A172 (cell line): ENCODE data around the gene MYO16. TPM values are rescaled to one million over a fixed set of nuclear protein-coding genes. Genes with fewer than 3 reads are reported as not detected.
A peak's percentile ranks its signal among the peaks of the same experiment; 100 is the strongest.
"Not testable (repeated sequence)": the region's sequence is repeated elsewhere in the genome, so short reads cannot be mapped to it uniquely, and the experiment has no call there.

Experiments
- DNase-seq: peaks from one replicate; pipeline ENCODE4 v3.0.0-alpha.2; 2015; ENCODE audit warnings: low spot score
- total RNA-seq: library from RNA; depleted of rRNA; stranded (reverse); fragments of >200 nt; shearing (Covaris generic); gene quantifications from 2 replicates; pipeline ENCODE4 v1.2.3, GENCODE V29; 2014

Gene MYO16
- total RNA-seq, 1 experiment from 2014 or later, result not detected

- no peak for DNase-seq
Observed at GRCh38 chr13:108889324-108889984, 260.0 kb downstream of the MYO16 start.

- DNase-seq, result peak; percentile 65
Observed at GRCh38 chr13:108895220-108895704, 265.9 kb downstream of the MYO16 start.

DNA sequence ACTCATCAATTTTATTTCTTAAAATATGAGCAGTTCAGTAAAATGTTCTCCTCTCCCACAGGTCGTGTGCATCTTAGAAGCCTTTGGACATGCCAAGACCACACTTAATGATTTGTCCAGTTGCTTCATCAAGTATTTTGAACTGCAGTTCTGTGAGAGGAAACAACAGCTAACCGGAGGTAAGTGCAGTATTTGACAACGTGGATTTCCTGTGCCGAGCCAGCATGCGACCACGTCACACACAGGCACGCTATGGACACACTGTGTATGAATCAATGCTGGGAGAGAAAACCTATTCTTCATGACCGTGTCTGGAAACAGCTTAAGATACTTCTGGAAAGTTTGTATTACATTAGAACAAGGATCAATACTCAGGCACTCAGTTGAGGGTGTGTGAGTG lies 268.5 kb downstream of the MYO16 start:
- no peak for DNase-seq

DNA sequence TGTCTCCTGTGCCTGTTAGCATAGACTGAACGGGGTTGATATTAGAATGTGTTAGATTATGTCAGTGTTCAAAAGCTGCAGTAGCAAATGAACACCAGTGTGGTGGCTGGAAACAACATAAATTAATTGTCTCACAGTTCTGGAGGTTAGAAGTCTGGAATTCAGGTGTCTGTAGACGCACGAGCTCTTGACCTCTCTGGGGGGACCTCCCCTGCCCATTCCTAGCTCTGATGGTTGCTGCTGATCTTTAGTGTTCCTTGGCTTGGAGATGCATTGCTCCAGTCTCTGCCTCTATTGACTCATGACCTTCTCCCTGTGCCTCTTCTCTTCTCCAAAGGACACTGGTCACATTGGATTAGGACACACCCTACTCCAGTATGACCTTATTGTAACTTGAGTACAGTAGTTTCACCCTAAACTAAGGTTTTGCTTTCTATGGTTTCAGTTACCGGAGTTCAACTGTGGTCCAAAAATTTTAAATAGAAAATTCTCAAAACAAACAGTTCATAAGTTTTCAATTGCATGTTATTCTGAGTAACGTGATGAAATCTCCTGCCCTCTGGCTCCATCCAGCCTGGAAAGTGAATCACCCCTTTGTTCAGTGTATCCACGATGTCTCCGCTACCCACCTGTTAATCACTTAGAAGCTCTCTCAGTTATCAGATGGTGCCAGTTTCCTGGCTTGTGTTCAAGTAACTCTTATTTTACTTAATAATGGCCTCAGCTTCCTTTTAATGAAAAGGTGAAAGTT lies 273.2 kb downstream of the MYO16 start:
- DNase-seq, result no peak

DNA sequence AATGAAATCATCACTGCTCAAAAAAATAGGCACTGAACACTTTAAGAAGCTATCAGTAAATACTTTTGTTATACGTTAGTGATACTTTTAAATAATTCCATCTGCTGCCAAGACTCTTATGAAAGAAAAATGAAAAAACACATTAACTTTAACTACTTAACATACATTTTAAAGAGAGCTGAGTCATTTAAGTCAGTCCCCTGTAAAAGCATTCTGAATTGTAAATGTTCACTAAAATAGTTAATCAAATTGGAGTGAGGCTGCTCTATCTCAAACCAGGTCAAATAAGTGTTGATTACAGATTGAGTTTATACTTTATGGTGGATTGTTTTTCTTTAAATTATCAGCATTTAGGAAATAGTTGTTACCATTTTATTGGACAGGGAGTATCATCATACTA lies 274.2 kb downstream of the MYO16 start:
- DNase-seq, result no peak

DNA sequence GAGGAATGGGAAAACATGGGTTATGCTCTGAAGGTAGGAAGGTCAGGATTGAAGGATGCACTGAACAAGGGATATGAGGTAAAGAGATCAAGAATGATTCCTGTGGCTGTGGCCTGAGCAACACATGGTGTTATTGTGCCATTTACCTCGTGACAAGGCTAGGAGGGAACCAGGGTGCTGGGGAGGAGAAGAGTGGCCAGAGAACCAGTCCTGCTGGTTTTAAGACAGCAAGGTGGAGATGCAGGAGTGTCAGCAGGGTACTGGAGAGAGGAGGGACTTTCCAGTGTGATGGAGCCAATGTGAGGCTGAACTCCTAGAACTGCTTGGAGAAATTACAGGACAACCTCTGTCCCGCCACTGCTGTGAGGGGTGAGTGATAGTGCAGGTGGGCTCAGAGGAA lies 282.4 kb downstream of the MYO16 start:
- DNase-seq, result no peak

- DNase-seq, result not testable (repeated sequence)
Observed at GRCh38 chr13:108913731-108914130, 284.3 kb downstream of the MYO16 start.

DNA sequence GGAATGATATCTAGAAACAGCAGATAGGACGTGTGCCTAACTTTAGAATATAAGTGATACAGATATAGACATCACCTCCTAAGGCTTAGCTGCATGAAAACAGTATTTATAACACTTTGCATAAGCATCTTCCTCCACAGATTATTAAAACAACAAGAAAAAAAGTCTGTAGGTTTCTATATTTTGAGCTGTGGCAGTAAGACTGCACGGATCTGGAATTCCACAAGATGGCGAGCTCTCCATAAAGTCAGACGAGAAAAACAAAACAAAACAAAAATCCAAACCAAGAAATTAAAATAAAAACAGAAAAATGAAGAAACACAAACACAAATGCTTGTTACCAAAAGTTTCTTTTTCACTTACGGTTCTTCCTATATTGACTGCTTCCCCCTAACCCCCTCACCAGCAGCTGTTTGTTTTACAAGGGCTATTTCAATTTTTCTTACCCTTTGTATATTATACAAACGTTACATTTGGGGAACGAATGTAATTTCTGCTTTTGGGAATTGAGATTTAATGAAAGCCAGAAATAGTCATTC lies 285.8 kb downstream of the MYO16 start:
- DNase-seq, result peak; percentile 40

GRCh38 chr13:108915634-108916512 lies 286.5 kb downstream of the MYO16 start:
- DNase-seq, result peak; percentile 91

- DNase-seq, result peak; percentile 64
Observed at GRCh38 chr13:108917581-108917980, 288.2 kb downstream of the MYO16 start.

DNA sequence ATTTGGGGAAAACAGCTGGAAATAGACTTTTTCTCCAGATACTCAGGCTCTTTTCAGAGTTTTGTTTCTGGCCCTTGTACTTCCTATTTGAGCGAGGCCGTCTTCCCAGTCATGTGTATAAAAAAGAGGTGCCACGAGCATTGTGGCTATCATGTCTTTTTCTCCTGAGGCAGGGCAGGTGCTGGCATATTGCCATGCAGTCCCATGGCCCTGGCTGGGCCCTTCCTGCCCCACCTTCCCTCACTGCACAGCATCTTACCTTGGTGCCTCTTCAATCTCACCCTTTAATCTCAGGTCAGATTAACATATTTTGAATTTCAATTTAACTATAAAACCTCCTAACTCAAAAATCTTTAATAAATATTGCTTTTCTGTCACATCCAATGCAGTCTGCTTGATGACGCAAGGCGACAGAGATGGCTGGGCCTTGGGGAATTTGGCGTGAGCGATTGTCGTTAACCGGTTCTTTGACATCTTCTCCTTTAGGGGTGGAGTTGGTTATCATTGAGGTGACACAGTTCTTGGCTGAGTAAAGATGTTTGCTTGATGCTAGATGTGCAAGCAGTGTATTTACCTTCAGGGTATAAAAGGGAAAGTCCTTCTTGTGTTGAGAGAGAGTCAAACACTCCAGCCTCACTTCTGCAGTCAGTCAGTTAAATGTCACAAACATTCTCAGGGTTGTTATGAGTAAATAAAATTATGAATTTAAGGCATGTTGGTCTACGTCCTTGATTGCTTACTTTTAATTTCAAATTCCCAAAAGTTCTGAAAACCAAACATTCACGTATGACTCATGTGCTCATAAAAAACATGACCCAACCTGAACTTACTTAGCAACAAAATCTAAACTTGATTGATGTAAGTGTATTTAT lies 289.9 kb downstream of the MYO16 start:
- DNase-seq, result peak; percentile 41

DNA sequence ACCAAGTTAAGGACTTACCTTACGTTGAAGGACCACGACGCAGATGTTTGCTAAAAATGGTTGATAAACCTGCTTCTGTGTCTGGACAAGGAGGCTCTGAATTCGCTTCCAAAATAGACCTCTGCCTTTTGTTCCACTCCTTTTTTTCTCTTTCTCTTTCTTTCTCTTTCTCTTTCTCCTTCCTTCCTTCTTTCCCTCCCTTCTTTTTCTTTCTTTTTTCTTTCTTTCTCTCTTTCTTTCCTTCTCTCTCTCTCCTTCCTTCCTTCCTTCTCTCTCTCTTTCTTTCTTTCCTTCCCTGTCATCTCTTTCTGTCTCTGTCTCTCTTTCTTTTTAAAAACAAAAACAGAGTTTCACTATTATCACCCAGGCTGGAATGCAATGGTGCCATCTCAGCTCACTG lies 290.7 kb downstream of the MYO16 start:
- DNase-seq, result no peak

- no peak for DNase-seq
Observed at GRCh38 chr13:108921238-108921637, 291.8 kb downstream of the MYO16 start.

- DNase-seq, result no peak
Observed at GRCh38 chr13:108922108-108922507, 292.7 kb downstream of the MYO16 start.

DNA sequence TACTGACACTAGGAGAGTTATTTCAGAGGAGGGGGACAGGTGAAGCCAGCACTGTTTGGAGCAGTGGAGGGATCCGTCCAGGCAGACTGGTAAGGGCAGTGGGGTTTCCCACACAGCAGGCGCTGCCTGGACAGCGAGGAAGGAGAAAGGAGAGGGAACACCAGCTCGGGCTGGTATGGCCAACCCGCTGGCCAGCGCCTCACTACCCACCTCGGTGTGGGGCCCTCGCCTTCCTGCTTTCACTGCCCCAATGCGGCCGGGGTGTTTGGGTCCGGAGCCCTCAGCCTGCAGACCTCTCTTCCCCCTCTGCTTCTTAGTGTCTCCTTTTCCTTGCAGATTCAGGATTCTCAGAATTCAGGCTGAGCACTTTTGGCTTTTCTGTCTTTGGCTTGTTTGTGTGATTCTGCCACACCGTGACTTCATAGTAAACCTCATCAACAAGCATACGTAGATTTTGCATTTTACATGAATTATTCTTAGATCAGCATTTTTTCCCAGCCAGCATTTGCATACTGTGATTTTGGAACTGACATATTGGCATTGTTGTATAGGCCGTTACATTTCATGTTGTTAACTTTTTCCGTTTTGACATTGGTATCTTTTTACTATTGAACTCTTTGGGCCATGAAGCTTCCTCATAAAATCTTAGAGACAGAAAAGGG lies 294.1 kb downstream of the MYO16 start:
- DNase-seq, result no peak

- DNase-seq, result peak; percentile 64
Observed at GRCh38 chr13:108924134-108924533, 294.7 kb downstream of the MYO16 start.

GRCh38 chr13:108924541-108924940 lies 295.1 kb downstream of the MYO16 start:
- DNase-seq, result no peak

GRCh38 chr13:108925070-108925469 lies 295.7 kb downstream of the MYO16 start:
- no peak for DNase-seq

DNA sequence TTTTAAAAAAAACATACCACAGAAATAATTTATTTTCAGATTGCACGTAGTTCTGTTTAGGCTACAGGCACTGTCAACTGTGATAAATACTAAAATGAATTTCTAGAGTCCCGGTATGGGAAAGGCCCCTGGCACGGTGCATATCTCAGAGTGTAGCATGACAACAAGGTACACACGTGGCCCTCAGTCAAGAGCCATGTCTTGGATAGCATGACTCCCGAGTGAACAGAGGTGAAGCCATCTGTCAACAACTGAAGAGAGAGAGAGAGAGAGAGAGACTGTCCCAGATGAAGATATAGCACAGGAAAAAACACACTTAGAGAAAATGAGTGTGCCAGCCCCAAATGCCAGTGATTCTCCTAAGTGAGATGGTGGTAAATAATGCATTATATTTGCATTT lies 297.5 kb downstream of the MYO16 start:
- DNase-seq, result no peak

DNA sequence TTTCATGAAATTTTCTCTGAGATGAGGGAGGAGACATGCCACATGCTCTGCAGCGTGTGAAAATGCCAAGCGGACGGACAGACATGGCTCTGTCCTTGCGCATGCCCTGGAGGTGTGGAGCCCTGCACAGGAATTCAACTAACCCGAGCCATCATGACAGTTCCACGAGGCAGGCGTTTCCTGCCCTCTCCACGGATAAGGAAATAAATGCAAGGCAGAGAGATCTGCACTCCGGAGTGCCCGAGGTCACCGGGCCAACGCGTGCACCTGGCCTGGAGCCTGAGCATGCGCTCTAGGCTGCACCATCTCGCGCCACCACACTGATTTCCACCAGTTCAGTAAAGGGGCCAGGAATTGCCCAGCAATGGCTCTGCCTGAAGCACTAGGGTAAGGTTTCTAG lies 298.2 kb downstream of the MYO16 start:
- DNase-seq, result no peak
